KMS-11 (cell line): ENCODE data around the gene RTN4RL1.
"Not testable (repeated sequence)": the region's sequence is repeated elsewhere in the genome, so short reads cannot be mapped to it uniquely, and the experiment has no call there.

Experiments used
- H2AFZ ChIP-seq: fragments of 200-600 bp; sonication (generic); 2 replicates; pipeline ENCODE4 v1.6.1; 2016; ENCODE audit warnings: antibody characterized with exemption, mixed run types, low read depth
- H3K27ac ChIP-seq: fragments of 200-600 bp; sonication (generic); 2 replicates; pipeline ENCODE4 v1.6.1; 2016; ENCODE audit warnings: mild to moderate bottlenecking, mixed run types
- H3K27me3 ChIP-seq: fragments of 200-600 bp; sonication (generic); 2 replicates; pipeline ENCODE4 v1.6.1; 2017; ENCODE audit warnings: mild to moderate bottlenecking, low read depth, mixed run types, moderate library complexity; ENCODE audit not compliant: insufficient read depth
- H3K36me3 ChIP-seq: fragments of 200-600 bp; sonication (generic); 2 replicates; pipeline ENCODE4 v1.6.1; 2017; ENCODE audit warnings: mild to moderate bottlenecking, mixed run types; ENCODE audit not compliant: insufficient read depth
- H3K4me1 ChIP-seq: fragments of 200-600 bp; sonication (generic); 2 replicates; pipeline ENCODE4 v1.6.1; 2016; ENCODE audit warnings: mild to moderate bottlenecking, low read depth, mixed run types; ENCODE audit not compliant: poor library complexity, severe bottlenecking
- H3K4me2 ChIP-seq: fragments of 200-600 bp; sonication (generic); 2 replicates; pipeline ENCODE4 v1.7.0; 2016; ENCODE audit warnings: mild to moderate bottlenecking, mixed run types
- H3K4me3 ChIP-seq: fragments of 200-600 bp; sonication (generic); IDR thresholded peaks from 2 replicates; pipeline ENCODE4 v1.6.1; 2017; ENCODE audit warnings: low read depth, low read length, mixed read lengths; ENCODE audit not compliant: insufficient read depth
- H3K79me2 ChIP-seq: fragments of 200-600 bp; sonication (generic); 2 replicates; pipeline ENCODE4 v1.6.1; 2016; ENCODE audit warnings: low read depth, mixed run types; ENCODE audit not compliant: insufficient read depth
- H3K9ac ChIP-seq: fragments of 200-600 bp; sonication (generic); 2 replicates; pipeline ENCODE4 v1.6.1; 2016; ENCODE audit warnings: mild to moderate bottlenecking, mixed run types
- H4K20me1 ChIP-seq: fragments of 200-600 bp; sonication (generic); 2 replicates; pipeline ENCODE4 v1.6.1; 2016; ENCODE audit warnings: mild to moderate bottlenecking, mixed run types; ENCODE audit not compliant: insufficient read depth
- CTCF ChIP-seq: fragments of 200-600 bp; sonication (generic); conservative IDR thresholded peaks from 2 replicates; pipeline ENCODE4 v1.6.1; 2017; ENCODE audit warnings: low read depth, mild to moderate bottlenecking, antibody characterized with exemption, low read length, moderate library complexity, mixed read lengths

RTN4RL1 gene

GRCh38 chr17:1898872-1899271 is 126.3 kb downstream of the RTN4RL1 start:
- no peak overlapping the region for H3K4me3 ChIP-seq
- peaks cover 17% of the 10 kb centered on the region for H3K4me1 ChIP-seq
- no peaks in the 10 kb centered on the region for H3K79me2 ChIP-seq
- H3K9ac ChIP-seq: no peak overlapping the region
- no peaks in the 10 kb centered on the region for H3K27me3 ChIP-seq
- no peak overlapping the region for H2AFZ ChIP-seq
- H3K36me3 ChIP-seq: no peaks in the 10 kb centered on the region
- H4K20me1 ChIP-seq: no peaks in the 10 kb centered on the region
- TF ChIP-seq CTCF: no peak
- H3K4me2 ChIP-seq: no peak overlapping the region
- H3K27ac ChIP-seq: no peak overlapping the region

- Histone ChIP-seq H3K4me1 (peaks cover 17% of the 10 kb centered on the region), H2AFZ (no peak overlapping the region), H3K4me2 (no peak overlapping the region), H4K20me1 (no peaks in the 10 kb centered on the region), H3K36me3 (no peaks in the 10 kb centered on the region), H3K27ac (no peak overlapping the region), H3K79me2 (no peaks in the 10 kb centered on the region), H3K27me3 (no peaks in the 10 kb centered on the region), H3K9ac (no peak overlapping the region), H3K4me3 (no peak overlapping the region)
- TF ChIP-seq CTCF: no peak
These were observed 126.8 kb downstream of the RTN4RL1 start for GRCh38 chr17:1898332-1898731.

- no peak for TF ChIP-seq CTCF
- Histone ChIP-seq H3K27me3 (no peaks in the 10 kb centered on the region), H3K36me3 (no peaks in the 10 kb centered on the region)
These were observed 128.0 kb downstream of the RTN4RL1 start for GRCh38 chr17:1897105-1897656.

GRCh38 chr17:1896243-1897104 is 128.7 kb downstream of the RTN4RL1 start:
- Histone ChIP-seq H3K4me2 (no peak overlapping the region), H3K4me1 (peaks cover 17% of the 10 kb centered on the region), H3K36me3 (no peaks in the 10 kb centered on the region), H4K20me1 (no peaks in the 10 kb centered on the region), H3K27me3 (no peaks in the 10 kb centered on the region), H3K27ac (no peak overlapping the region), H3K9ac (no peak overlapping the region), H3K79me2 (no peaks in the 10 kb centered on the region), H3K4me3 (no peak overlapping the region), H2AFZ (no peak overlapping the region)
- no peak for TF ChIP-seq CTCF

More at GRCh38 chr17:1897105-1897656, 128.0 kb downstream of the RTN4RL1 start:
- Histone ChIP-seq H2AFZ (no peak overlapping the region), H3K4me1 (peaks cover 17% of the 10 kb centered on the region), H3K4me3 (no peak overlapping the region), H3K27ac (no peak overlapping the region), H4K20me1 (no peaks in the 10 kb centered on the region), H3K4me2 (no peak overlapping the region), H3K9ac (no peak overlapping the region), H3K79me2 (no peaks in the 10 kb centered on the region)

GRCh38 chr17:1895479-1895878 is 129.7 kb downstream of the RTN4RL1 start:
- H3K27ac ChIP-seq, H2AFZ ChIP-seq, H3K4me3 ChIP-seq, H4K20me1 ChIP-seq, H3K4me2 ChIP-seq, H3K79me2 ChIP-seq, H3K9ac ChIP-seq, H3K36me3 ChIP-seq, H3K27me3 ChIP-seq: not testable (repeated sequence)
- H3K4me1 ChIP-seq: peaks cover 17% of the 10 kb centered on the region
